Effector memory CD4-positive, alpha-beta T cell (primary cell): Measurements from ENCODE around the gene ERC1.

Source experiments
- DNase-seq, 3 donors: peaks; one replicate each; pipeline ENCODE4 v3.0.0-alpha.2; 2020
- H3K27ac ChIP-seq: 2 replicates; pipeline ENCODE4 v1.7.0; 2013; ENCODE audit warnings: mild to moderate bottlenecking, low read length, moderate library complexity; ENCODE audit not compliant: insufficient read depth, poor library complexity, severe bottlenecking
- H3K27me3 ChIP-seq: replicated peaks from 2 replicates; pipeline ENCODE4 v1.7.0; 2013; ENCODE audit warnings: mild to moderate bottlenecking, low read length; ENCODE audit not compliant: insufficient read depth, control insufficient read depth, poor library complexity, severe bottlenecking
- H3K36me3 ChIP-seq: 2 replicates; pipeline ENCODE4 v1.7.0; 2013; ENCODE audit warnings: mild to moderate bottlenecking, low read length, moderate library complexity; ENCODE audit not compliant: control insufficient read depth, insufficient read depth
- H3K4me1 ChIP-seq: 2 replicates; pipeline ENCODE4 v1.7.0; 2013; ENCODE audit warnings: low read length, mild to moderate bottlenecking; ENCODE audit not compliant: control insufficient read depth, insufficient read depth, poor library complexity, severe bottlenecking
- H3K4me3 ChIP-seq: 2 replicates; pipeline ENCODE4 v1.7.0; 2013; ENCODE audit warnings: low read length, low read depth, mild to moderate bottlenecking; ENCODE audit not compliant: insufficient read depth, poor library complexity, severe bottlenecking
- H3K9me3 ChIP-seq: 2 replicates; pipeline ENCODE4 v1.7.0; 2013; ENCODE audit warnings: mild to moderate bottlenecking, low read length, moderate library complexity; ENCODE audit not compliant: control insufficient read depth

ERC1 gene

GRCh38 chr12:955939-956338 is 35.1 kb upstream of the ERC1 start:
- Histone ChIP-seq H3K36me3 (no peaks in the 10 kb centered on the region), H3K27ac (no peak overlapping the region), H3K4me3 (no peak overlapping the region), H3K9me3 (no peaks in the 10 kb centered on the region), H3K4me1 (no peaks in the 10 kb centered on the region), H3K27me3 (no peaks in the 10 kb centered on the region)
- DNase-seq, result no peak

GRCh38 chr12:958588-959123 is 32.4 kb upstream of the ERC1 start:
- DNase-seq, result no peak
- no peaks in the 10 kb centered on the region for H3K9me3 ChIP-seq
- H3K4me1 ChIP-seq, result no peaks in the 10 kb centered on the region
- H3K27ac ChIP-seq, result no peak overlapping the region
- no peak overlapping the region for H3K4me3 ChIP-seq
- H3K36me3 ChIP-seq, result no peaks in the 10 kb centered on the region
- H3K27me3 ChIP-seq, result no peaks in the 10 kb centered on the region

- DNase-seq, result no peak
- no peaks in the 10 kb centered on the region for H3K4me1 ChIP-seq
- H3K36me3 ChIP-seq, result no peaks in the 10 kb centered on the region
- no peaks in the 10 kb centered on the region for H3K27me3 ChIP-seq
- H3K27ac ChIP-seq, result no peak overlapping the region
- H3K9me3 ChIP-seq, result no peaks in the 10 kb centered on the region
- H3K4me3 ChIP-seq, result no peak overlapping the region
Observed at GRCh38 chr12:966724-967123, 24.3 kb upstream of the ERC1 start.

GRCh38 chr12:967641-968040 is 23.4 kb upstream of the ERC1 start:
- Histone ChIP-seq H3K9me3 (no peaks in the 10 kb centered on the region), H3K27ac (no peak overlapping the region), H3K36me3 (no peaks in the 10 kb centered on the region), H3K4me3 (no peak overlapping the region), H3K4me1 (no peaks in the 10 kb centered on the region), H3K27me3 (no peaks in the 10 kb centered on the region)
- DNase-seq, result no peak

- Histone ChIP-seq H3K9me3 (no peaks in the 10 kb centered on the region), H3K4me3 (no peak overlapping the region), H3K36me3 (no peaks in the 10 kb centered on the region), H3K4me1 (no peaks in the 10 kb centered on the region), H3K27ac (no peak overlapping the region), H3K27me3 (no peaks in the 10 kb centered on the region)
- no peak for DNase-seq
Observed at GRCh38 chr12:968545-968944, 22.5 kb upstream of the ERC1 start.

GRCh38 chr12:969821-970220 is 21.2 kb upstream of the ERC1 start:
- no peak overlapping the region for H3K27ac ChIP-seq
- no peaks in the 10 kb centered on the region for H3K4me1 ChIP-seq
- no peaks in the 10 kb centered on the region for H3K9me3 ChIP-seq
- H3K4me3 ChIP-seq, result no peak overlapping the region
- no peak for DNase-seq
- H3K27me3 ChIP-seq, result no peaks in the 10 kb centered on the region
- H3K36me3 ChIP-seq, result no peaks in the 10 kb centered on the region

GRCh38 chr12:971991-972390 is 19.0 kb upstream of the ERC1 start:
- no peak for DNase-seq
- H3K27ac ChIP-seq, result no peak overlapping the region
- H3K4me1 ChIP-seq, result no peaks in the 10 kb centered on the region
- H3K9me3 ChIP-seq, result no peaks in the 10 kb centered on the region
- no peaks in the 10 kb centered on the region for H3K27me3 ChIP-seq
- no peaks in the 10 kb centered on the region for H3K36me3 ChIP-seq
- no peak overlapping the region for H3K4me3 ChIP-seq

- no peak overlapping the region for H3K27ac ChIP-seq
- no peak for DNase-seq
- H3K36me3 ChIP-seq, result no peaks in the 10 kb centered on the region
- no peak overlapping the region for H3K4me3 ChIP-seq
- H3K4me1 ChIP-seq, result no peaks in the 10 kb centered on the region
- H3K9me3 ChIP-seq, result no peaks in the 10 kb centered on the region
- no peaks in the 10 kb centered on the region for H3K27me3 ChIP-seq
Observed at GRCh38 chr12:974271-974862, 16.7 kb upstream of the ERC1 start.

- DNase-seq, result no peak
- Histone ChIP-seq H3K27me3 (no peaks in the 10 kb centered on the region), H3K4me3 (no peak overlapping the region), H3K9me3 (no peaks in the 10 kb centered on the region), H3K27ac (no peak overlapping the region), H3K36me3 (no peaks in the 10 kb centered on the region), H3K4me1 (no peaks in the 10 kb centered on the region)
Observed at GRCh38 chr12:976644-977043, 14.4 kb upstream of the ERC1 start.

GRCh38 chr12:977156-977555 is 13.9 kb upstream of the ERC1 start:
- H3K4me3 ChIP-seq, result no peak overlapping the region
- H3K4me1 ChIP-seq, result no peaks in the 10 kb centered on the region
- no peak for DNase-seq
- H3K27me3 ChIP-seq, result no peaks in the 10 kb centered on the region
- H3K9me3 ChIP-seq, result no peaks in the 10 kb centered on the region
- no peaks in the 10 kb centered on the region for H3K36me3 ChIP-seq
- H3K27ac ChIP-seq, result no peak overlapping the region
